Astrocyte of the cerebellum (primary cell): Measurements from ENCODE around the gene LIMD2.

Experiments used
- DNase-seq: peaks from one replicate; pipeline ENCODE4 v3.0.0-alpha.2; 2011; ENCODE audit warnings: low read depth
- H3K4me3 ChIP-seq: 2 replicates; pipeline ENCODE4 v1.5.1; 2011; ENCODE audit warnings: mild to moderate bottlenecking, low read depth, low read length, moderate library complexity
- in situ Hi-C: cut with HindIII; loops from 2 replicates; pipeline ENCODE4 v1.10.0; 2017; ENCODE audit warnings: low sequenced_read_pairs
- TF ChIP-seq, protein P1 (sequence below): IDR thresholded peaks from 2 replicates; pipeline ENCODE4 v1.5.1; 2012; ENCODE audit warnings: low read length, low read depth, moderate library complexity, mild to moderate bottlenecking; ENCODE audit errors: missing control alignments

LIMD2 gene

DNA sequence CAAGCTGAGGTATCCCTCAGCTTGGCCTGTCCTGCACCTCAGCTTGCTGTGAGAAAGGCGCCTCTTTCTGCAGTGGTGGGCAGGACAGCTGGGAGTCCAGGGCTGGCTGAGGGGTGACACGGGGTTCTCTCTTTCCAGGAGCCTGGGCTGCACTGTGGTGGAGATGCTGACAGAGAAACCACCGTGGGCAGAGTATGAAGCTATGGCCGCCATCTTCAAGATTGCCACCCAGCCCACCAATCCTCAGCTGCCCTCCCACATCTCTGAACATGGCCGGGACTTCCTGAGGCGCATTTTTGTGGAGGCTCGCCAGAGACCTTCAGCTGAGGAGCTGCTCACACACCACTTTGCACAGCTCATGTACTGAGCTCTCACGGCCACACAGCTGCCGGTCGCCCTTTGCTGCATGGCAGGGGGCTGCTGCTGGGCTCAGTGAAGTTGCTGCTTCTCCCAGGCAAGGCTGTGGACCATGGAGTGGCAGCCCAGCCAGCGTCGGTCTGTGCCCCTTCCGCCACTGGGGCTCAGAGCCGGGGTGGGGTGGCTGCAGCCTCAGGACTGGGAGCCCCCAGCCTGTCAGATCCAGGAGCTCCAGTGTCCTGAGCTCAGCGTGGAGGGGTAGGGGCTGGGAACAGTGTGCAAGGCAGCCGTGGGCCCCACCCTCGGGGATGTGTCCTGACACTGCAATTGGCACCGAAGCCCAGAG lies 6.4 kb downstream of the LIMD2 start:
- TF ChIP-seq, protein P1, sequence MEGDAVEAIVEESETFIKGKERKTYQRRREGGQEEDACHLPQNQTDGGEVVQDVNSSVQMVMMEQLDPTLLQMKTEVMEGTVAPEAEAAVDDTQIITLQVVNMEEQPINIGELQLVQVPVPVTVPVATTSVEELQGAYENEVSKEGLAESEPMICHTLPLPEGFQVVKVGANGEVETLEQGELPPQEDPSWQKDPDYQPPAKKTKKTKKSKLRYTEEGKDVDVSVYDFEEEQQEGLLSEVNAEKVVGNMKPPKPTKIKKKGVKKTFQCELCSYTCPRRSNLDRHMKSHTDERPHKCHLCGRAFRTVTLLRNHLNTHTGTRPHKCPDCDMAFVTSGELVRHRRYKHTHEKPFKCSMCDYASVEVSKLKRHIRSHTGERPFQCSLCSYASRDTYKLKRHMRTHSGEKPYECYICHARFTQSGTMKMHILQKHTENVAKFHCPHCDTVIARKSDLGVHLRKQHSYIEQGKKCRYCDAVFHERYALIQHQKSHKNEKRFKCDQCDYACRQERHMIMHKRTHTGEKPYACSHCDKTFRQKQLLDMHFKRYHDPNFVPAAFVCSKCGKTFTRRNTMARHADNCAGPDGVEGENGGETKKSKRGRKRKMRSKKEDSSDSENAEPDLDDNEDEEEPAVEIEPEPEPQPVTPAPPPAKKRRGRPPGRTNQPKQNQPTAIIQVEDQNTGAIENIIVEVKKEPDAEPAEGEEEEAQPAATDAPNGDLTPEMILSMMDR, result no peak
- in situ Hi-C loops, result no loop called here
- no peak overlapping the region for H3K4me3 ChIP-seq
- DNase-seq, result no peak

- H3K4me3 ChIP-seq, result no peak overlapping the region
- TF ChIP-seq, protein P1, result no peak
- DNase-seq, result no peak
- in situ Hi-C loops, result no loop called here
These were observed 7.6 kb downstream of the LIMD2 start for GRCh38 chr17:63692195-63692816.

GRCh38 chr17:63689479-63689878 lies 10.4 kb downstream of the LIMD2 start:
- no peak overlapping the region for H3K4me3 ChIP-seq
- in situ Hi-C loops, result no loop called here
- TF ChIP-seq, protein P1, result no peak
- DNase-seq, result no peak

DNA sequence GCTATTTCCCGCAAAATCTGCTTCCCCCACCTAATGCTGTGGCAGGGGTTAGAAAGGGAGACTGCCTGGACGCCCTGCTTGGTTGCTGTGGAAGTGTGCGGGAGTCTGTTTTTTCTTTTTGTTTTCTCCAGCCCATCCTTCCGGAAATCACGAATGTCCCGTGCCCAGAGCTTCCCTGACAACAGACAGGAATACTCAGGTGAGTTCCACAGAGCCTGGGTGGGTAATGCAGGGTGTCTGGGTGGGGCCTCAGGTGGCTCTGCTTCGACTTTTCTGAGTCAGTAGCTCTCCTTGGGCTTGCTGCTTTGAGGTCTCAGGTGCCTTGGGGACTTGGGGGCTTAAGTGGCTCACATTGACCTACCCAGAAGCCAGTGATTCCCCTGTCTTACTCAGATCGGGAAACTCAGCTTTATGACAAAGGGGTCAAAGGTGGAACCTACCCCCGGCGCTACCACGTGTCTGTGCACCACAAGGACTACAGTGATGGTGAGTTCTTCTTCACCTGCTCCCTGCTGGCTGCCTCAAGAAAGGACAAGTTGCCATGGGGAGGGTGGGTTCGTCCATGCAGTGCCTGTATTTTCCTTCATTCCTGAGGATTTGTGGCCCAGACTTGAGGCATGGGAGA lies 11.4 kb downstream of the LIMD2 start:
- H3K4me3 ChIP-seq, result no peak overlapping the region
- in situ Hi-C loops, result no loop called here
- no peak for DNase-seq
- TF ChIP-seq, protein P1, result no peak

GRCh38 chr17:63686138-63686685 lies 13.7 kb downstream of the LIMD2 start:
- H3K4me3 ChIP-seq, result no peak overlapping the region
- DNase-seq, result no peak
- in situ Hi-C loops, result no loop called here
- TF ChIP-seq, protein P1, result no peak

DNA sequence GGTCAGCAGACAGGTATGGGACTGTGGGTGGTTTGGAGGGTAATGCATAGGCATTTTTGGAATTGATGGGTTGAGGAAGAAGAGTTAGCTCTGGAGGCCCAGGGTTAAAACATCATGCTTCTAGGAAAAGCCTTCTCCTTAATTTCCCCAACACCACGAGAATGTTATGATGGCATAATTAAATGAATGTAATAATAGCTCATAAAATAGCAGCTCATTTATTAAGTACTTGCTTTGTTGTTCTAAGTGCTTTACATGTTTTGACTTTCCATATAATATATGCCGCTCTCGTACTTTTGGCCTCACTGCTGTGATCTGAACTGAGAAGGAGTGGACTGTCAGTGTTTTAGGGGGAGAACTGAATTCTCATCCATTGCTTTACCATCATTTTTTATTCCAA lies 14.3 kb downstream of the LIMD2 start:
- no peak for DNase-seq
- in situ Hi-C loops, result no loop called here
- TF ChIP-seq, protein P1, result no peak
- no peak overlapping the region for H3K4me3 ChIP-seq
